Activated CD4-positive, CD25-positive, alpha-beta regulatory T cell (primary cell): Measurements from ENCODE around the gene ALS2.
"Not testable (repeated sequence)": the region's sequence is repeated elsewhere in the genome, so short reads cannot be mapped to it uniquely, and the experiment has no call there.

ENCODE experiments used
- DNase-seq, 4 experiments: peaks; one replicate each; lab custom pipeline; 2025; lab: John Stamatoyannopoulos, UW

Gene ALS2

DNA sequence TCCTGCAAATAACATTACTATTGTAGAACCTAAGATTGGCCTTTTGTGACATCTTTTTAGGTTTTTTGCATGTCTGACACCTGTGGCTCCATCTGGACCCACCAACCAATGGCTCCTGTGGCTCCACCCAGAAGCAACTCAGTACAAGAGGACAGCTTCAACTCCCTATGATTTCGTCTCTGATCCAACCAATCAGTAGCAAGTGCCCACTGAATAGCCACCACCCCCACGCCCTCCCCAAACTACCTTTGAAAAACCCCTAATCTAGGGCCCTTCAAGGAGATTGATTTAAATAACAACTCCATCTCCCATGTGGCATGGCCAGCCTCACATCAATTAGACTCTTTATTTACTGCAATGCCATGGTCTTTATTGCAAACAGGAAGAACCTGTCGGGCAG, 105.9 kb downstream of the ALS2 start:
- DNase-seq: no peak

DNA sequence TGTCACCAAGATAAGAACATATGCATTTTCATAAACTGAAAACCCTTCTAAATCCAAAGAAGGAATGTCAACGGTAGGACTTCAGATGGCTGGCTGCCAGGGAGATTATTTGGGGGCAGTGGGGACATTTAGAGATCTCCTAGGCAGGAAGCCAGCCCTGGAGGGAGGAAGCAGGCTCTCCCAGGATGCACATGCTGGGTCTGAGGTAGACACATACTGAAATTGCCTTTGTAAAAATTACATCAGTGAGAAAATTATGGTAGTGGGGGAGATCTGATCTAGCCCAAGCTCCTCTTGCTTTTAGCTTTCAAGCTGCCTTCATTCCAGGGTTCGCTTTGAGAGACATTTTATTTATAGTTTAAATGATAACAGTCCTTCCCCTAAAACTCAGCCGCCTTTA, 106.4 kb downstream of the ALS2 start:
- no peak for DNase-seq

DNA sequence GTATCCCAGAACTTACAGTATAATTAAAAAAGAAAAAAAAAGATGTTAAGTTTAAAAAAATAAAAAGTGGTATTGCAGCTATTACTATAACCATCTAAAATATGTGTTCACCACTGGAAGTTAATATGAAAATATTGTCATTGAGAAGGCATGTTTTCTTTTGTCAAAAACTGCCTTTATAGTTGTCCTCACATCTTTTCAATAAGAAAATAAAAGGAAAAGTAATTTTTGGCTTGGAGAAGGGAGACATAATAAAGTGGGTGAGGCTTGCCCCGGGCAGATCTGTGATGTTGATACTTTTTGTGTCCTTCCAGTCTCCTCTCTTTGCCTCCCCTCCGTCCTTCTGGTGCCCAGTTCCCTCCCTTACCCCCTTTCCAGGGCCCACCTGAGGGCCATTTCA, 107.2 kb downstream of the ALS2 start:
- no peak for DNase-seq

DNA sequence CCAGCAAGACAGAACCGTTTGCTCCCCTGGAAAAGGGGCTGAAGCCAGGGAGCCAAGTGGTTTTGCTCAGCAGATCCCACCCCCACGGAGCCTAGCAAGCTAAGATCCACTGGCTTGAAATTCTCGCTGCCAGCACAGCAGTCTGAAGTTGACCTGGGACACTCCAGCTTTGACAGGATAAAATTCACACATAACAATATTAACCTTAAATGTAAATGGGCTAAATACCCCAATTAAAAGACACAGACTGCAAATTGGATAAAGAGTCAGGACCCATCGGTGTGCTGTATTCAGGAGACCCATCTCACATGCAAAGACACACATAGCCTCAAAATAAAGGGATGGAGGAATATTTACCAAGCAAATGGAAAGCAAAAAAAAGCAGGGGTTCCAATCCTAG, 109.5 kb downstream of the ALS2 start:
- not testable (repeated sequence) for DNase-seq

DNA sequence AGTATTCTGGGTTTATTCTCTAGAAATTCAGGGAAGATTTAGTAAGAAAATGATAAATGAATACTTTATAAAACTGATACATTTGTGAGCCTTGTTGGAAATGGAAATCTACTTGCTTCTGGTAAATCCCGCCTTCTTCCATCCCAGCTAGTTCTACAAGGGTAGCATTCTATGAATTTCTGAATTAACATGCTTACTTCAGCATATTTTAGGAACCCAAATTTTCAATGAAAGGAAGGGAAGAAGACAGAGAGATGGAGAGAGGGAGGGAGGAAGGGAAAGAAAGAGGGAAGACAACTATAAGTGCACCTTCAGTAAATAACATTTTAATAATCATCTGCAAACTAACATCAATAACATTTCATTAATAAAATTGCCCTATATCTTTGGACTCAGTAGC, 110.9 kb downstream of the ALS2 start:
- no peak for DNase-seq

DNA sequence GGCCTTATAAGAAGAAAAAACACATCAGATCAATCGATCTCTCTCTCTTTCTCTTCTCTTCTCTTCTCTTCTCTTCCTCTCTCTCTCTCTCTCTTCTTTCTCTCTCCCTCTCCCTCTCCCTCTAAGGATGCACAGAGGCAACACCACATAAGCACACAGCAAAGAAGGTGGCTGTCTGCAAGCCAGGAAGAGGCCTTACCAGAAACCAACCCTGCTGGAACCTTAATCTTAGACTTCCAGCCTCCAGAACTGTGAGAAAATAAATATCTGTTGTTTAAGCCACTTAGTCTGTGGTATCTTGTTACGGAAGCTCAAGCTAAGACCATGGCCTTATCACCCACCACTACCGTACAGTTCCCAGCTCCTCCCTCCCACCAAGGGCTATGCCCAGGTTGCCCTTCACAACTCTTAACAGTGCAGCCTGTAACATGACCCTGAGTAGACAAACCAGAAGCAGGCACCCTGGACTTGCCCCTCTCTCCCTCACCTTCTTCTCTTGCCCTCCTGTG, 112.3 kb downstream of the ALS2 start:
- no peak for DNase-seq

DNA sequence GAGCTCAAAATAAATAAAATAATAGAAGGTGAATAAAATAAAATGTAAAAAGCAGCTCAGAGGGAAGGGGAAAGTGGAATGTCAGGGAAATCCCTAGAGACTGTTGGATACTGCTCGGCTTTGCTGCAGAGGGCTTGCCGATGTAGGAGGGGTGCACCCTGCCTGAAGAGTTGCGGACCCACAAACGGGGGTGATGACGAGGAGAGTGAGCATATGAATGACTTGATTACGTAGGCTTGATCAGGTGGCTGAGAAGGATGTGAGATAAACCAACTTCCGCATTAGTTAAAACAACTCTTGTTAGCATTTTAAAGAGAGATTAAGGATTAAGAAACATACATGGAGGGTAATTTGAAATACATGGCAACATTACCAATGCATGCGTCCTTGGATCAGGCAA, 116.4 kb downstream of the ALS2 start:
- no peak for DNase-seq

DNA sequence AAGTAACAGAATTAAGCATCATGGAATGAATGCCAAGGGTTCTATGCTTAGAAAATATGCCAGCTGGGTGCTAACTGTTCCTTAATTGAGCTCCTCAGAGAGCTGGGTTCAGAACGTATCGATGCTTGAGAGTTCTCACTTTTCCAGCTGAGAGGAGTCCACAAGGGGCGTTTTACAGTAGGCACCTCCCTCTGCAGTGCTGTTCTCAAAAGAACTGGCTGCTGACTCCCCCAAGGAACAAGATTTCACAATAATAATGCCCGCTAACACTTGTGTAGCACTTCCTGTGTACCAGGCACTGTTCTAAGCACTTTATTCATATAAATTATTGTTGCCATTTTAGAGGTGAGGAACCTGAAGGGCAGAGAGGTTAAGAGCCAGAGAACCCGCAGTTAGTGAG, 119.4 kb downstream of the ALS2 start:
- DNase-seq: no peak

DNA sequence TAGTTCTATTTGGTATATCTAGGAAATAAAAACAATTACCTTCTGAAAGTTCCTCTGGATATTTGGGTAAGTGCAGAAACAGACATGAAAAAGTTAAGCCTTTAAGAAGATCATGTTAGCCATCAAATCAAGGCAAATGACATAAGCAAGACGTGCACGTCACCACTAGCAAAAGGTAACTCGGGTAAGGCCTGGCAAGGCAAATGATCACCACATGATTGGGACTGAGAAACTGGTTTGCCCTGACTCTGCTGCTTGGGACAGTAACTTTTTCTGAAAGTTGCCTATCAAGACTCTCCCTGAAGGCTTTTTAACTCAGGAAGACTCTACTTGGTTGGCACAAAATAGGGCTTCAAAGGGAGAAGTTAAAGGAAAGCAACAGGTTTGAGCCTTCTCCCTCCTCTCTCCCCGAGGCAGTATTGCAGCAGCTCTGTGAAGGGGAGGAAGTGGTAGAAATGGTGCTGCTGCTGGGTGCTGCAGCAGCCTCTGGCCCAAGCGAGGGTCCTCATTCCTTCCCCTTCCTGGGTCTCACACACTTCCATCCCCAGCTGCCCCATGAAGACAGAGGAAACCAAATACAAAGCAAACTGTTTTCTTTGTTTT, 120.3 kb downstream of the ALS2 start:
- DNase-seq: no peak

DNA sequence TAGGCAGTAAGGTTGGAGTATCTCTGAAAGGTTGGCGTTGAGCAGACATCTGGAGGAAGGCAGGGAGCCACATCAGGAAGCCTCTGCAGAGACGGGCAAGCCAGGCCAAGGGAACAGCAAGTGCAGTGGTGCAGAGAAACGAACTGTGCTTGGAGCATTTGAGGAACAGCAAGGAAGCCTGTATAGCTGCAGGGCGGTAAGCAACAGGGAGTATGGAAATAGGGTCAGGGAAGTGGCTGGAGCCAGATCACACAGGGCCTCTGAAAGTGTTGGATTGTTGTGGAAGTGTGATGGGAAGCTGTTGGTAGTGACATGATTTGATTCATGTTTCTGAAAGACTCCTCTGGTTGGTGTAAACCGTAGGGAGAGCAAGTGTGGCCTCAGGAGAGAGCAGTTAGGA, 124.0 kb downstream of the ALS2 start:
- DNase-seq: no peak

DNA sequence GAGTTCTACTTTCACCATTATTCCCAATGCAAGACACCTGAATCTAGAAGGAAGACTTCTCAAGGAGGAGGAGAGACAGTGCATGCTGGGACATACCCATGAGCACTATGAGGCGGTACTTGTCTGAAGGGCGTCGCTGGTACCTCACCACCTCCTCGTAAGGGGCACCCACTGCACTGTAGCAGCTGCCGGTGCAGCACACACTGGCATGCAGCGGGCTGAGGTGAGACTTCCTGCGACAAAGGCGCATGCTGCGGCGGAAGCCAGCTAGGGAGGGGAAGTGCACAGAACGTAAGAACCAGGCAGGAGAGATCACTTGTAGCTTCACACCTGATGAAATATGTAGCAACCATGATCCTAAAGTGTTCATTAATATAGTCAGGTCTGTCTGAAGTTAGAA, 124.6 kb downstream of the ALS2 start:
- no peak for DNase-seq

DNA sequence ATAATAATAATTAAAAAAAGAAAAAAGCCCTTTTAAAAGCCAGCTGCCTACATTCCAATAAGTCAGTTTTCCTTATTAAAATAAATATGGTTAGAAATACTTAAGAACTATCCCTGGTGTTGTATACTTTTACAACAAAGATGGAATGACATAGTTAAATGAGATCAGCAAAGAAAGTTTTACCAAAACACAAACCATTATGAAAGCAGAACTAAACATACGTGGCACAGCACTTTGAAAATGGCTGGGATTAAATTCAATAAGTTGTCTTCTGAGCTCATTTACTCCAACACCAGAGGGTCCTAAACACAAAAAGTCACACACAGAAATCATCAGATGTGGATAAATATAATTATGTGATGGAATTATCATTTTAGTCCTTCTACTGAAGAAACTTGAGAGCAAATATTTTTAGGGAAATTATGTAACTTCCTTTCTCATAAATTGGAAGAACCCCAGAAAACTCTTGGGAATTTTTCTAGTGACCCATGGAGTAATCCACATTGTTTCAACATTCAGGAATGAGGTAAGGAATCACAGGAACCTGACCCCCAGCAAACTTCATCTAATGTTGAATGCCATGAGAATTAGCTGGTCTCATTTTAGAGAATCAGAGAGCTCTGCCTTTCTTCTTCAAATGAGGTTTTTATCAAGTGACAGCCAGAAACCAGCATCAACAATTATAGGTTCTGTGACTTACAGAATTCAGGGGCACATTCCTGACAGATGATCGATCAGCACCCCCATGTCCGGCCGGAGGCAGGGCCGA, 125.9 kb downstream of the ALS2 start:
- no peak for DNase-seq

DNA sequence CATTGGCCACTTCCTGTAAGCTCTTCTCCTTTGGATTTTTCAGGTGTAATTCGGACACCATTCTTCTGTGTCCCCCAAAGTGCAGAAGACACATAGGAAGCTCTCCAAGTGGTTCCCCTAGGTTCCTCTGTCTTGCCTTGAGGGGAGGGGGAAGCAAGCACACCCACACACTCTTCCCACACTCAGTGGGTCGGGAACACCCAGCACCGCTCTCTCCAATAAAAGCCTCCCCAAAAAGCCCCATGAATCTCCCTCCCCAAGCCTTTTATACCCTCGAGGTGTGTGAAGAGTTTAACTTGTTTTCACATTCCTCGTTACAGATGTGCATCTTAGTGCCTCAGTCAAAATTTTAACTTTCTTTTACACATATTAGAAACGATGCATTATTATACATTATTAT, 127.5 kb downstream of the ALS2 start:
- no peak for DNase-seq
